ENCODE measurements around the gene SCAF4.
"Not testable (repeated sequence)": the region's sequence is repeated elsewhere in the genome, so short reads cannot be mapped to it uniquely, and the experiment has no call there.

The SCAF4 gene, protein sequence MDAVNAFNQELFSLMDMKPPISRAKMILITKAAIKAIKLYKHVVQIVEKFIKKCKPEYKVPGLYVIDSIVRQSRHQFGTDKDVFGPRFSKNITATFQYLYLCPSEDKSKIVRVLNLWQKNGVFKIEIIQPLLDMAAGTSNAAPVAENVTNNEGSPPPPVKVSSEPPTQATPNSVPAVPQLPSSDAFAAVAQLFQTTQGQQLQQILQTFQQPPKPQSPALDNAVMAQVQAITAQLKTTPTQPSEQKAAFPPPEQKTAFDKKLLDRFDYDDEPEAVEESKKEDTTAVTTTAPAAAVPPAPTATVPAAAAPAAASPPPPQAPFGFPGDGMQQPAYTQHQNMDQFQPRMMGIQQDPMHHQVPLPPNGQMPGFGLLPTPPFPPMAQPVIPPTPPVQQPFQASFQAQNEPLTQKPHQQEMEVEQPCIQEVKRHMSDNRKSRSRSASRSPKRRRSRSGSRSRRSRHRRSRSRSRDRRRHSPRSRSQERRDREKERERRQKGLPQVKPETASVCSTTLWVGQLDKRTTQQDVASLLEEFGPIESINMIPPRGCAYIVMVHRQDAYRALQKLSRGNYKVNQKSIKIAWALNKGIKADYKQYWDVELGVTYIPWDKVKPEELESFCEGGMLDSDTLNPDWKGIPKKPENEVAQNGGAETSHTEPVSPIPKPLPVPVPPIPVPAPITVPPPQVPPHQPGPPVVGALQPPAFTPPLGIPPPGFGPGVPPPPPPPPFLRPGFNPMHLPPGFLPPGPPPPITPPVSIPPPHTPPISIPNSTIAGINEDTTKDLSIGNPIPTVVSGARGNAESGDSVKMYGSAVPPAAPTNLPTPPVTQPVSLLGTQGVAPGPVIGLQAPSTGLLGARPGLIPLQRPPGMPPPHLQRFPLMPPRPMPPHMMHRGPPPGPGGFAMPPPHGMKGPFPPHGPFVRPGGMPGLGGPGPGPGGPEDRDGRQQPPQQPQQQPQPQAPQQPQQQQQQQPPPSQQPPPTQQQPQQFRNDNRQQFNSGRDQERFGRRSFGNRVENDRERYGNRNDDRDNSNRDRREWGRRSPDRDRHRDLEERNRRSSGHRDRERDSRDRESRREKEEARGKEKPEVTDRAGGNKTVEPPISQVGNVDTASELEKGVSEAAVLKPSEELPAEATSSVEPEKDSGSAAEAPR

DNA sequence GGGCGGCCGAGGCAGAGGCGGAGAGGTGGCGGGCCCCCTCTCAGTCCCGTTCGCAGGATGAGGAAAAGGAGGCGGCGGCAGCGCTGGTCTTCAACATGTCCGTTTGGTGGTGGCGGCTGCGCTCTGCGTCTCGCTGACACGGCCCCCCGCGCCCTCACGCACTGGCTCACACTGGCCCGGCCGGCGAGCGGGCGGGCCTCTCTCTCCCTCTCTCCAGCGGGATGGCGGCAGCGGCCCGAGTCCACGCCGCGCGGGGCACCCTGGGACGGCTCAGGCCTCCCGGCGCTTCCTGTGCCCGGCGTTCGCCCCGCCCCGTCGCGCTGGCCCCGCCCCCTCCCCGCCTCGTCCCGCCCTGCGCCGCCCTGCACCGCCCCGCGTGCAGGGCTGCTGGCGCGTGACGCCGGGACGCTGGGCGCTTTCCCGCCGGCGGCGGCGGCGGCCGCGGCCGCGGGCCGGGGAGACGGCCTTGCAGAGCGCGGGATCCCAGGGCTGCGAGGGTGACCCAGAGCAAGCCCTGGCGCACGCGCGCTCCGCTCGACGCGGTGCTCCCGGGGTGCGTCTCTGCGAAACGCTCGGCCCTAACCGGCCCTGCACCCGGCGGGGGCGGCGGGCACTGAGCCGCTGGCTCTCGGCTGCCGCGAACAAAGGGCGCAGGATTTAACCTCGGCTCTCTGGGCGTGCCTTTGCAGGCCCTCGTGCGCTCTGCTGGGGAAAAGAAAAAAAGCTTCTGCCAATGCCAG is at the start of gene SCAF4:
TSS of gene SCAF4 (minus strand) at position 262 of the 740 bp plus-strand sequence. CDS start 426 bp downstream, outside the sequence.
- DNase-seq (ENCODE audit: low read depth in 2 of 2) = peak; percentile 78 to 81

DNA sequence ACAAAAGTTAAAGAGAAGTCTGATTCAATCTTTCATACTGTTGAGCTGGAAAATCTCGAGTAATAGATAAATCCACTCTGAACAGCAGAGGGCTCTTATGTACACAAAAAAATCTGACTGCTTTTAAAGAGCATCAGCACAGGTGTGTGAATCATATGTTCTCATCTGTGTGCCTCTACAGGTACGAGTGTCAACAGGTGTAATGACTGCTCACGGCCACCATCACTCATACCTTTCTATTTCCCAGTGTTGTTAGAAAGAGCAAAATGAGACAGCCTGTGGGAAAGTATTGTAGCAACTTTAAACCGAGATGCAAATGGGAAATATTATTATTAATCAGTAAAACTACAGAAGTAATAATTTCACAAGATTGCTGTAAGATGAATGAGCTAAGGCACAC is 49.0 kb upstream of the SCAF4 start:
- DNase-seq (ENCODE audit: low read depth in 2 of 2) = no peak

DNA sequence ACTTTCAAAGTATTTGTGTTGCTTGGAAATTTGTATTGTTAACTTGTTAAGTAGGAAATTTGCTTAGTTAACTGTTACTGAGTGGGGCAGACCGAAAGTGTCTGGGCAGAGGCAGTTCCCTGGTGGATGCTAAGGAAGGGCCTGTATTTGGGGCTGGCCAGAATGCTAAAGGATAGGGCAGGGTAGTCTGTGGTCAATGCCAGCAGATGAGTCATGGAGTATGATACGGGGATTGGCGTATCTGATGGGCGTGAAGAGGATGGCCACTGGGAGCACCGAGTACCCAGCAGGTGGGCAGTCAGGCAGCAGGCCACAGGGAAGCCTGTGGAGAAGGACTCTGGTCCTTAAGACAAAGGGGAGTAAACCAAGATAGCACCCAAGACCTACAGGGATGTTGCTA is 46.6 kb upstream of the SCAF4 start:
- DNase-seq (ENCODE audit: low read depth in 2 of 2) = no peak

DNA sequence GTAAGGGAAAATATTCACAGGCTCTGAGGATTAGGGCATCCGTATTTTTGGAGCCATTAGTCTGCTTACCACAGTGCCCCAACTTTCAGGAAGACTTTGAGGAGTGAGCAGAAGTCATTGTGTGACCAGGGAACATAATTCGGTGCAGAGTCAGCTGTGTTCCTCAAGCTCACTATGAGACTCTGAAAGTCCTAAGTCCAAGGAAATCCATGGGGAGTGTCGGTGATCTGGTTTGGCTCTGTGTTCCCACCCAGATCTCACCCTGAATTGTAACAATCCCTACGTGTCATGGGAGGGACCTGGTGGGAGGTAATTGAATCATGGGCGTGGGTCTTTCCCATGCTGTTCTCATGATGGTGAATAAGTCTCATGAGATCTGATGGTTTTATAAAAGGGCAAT is 45.9 kb upstream of the SCAF4 start:
- no peak for DNase-seq (ENCODE audit: low read depth in 2 of 2)

DNA sequence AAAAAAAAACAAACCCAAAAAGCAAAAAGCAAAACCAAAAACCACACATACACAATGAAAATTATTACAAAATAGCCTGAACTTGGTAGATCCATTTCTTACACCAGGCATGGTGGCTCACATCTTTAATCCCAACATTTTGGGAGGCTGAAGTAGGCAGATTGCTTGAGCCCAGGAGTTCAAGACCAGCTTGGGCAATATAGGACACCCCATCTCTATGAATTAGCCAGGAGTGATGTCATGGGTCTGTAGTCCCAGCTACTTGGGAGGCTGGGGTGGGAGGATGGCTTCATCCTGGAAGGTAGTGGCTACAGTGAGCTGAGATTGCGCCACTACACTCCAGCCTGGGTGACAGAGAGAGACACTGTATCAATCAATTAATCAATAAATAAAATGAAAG is 42.1 kb upstream of the SCAF4 start:
- DNase-seq (ENCODE audit: low read depth in 2 of 2) = no peak

DNA sequence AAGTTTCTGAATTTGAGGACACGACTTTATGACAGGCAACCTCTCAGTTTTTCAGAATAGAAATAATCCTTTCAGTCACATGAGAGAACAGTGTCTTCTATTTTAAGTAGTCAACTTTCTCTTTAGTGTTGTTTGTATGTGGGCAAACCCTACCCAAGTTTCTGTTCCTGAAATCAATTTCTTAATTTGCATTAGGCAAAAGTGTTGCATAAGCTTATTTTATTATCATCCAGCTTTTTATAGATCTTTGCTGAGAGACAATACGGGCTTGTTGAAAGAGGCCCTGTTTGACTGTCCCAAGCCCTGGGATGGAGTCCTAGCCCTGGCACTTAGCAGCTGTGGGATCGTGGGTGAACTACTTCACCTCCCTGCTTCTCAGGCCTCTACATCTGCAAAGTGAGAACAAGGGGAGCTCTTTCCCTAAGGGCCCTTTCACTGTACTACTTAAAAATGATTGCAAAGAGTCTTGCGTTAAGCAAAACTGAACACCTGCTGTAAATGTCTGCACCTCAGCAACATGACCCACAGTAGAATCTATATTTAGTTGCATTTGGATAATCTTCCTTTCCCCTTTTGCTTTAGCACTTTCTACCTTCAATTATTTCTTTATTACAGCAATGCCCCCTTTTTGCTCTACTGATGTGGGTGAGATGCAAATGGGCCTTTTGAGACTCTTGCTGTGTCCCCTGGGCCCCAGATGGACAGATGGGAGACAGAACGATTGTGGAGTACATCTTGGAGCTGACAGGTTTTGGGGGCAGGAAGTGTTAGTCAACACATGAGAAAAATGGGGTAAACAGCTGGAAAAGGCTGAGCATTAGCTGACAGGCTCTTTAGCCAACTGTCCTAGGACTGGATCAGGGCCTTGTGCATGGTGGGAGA is 41.0 kb upstream of the SCAF4 start:
- no peak for DNase-seq (ENCODE audit: low read depth in 2 of 2)

DNA sequence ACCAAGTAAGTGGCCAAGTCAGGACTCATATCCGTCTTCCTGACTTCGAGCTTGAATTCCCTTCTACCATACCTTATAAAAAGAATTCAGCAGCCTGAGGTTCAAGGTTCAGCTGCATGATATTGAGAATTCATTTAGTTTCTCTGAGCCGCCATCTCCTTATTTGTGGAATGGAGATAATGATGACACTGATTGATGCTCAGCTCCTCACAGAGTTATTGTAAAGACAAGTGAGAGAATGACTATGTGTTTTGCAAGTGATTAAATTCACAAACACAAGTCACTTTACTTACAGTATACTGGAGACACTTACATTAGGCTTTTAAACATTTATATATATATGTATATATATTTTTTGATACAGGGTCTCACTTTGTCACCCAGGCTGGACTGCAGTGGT is 39.8 kb upstream of the SCAF4 start:
- DNase-seq (ENCODE audit: low read depth in 2 of 2) = no peak

DNA sequence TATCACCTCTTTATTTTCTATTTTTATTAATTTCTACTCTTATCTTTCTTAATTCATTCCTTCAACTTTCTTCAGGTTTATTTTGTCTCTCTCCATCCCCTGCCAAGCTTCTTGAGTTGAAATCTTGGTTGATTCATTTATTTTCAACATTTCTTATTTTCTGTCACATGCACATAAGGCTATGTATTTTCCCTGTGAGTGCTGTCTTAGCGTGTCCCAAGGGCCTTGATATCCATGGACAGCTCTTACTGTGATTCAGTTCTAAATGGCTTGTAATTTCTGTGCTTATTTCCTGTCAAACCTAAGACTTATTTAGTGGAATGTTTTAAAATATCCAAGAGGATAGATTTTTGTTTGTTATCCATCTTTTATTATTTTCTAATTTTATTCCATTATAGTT is 36.8 kb upstream of the SCAF4 start:
- no peak for DNase-seq (ENCODE audit: low read depth in 2 of 2)

DNA sequence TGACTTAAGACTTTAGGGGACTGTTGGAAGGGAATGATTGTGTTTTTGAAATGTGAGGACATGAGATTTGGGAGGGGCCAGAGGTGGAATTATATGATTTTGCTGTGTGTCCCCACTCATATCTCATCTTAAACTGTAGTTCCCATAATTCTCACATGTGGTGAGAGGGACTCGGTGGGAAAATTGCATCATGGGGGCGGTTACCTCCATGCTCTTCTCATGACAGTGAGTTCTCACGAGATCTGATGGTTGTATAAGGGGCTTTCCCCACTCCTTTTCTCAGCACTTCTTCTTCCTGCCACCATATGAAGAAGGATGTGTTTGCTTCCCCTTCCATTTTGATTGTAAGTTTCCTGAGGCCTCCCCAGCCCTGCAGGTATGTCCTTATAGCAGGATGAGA is 35.0 kb upstream of the SCAF4 start:
- DNase-seq (ENCODE audit: low read depth in 2 of 2) = no peak

DNA sequence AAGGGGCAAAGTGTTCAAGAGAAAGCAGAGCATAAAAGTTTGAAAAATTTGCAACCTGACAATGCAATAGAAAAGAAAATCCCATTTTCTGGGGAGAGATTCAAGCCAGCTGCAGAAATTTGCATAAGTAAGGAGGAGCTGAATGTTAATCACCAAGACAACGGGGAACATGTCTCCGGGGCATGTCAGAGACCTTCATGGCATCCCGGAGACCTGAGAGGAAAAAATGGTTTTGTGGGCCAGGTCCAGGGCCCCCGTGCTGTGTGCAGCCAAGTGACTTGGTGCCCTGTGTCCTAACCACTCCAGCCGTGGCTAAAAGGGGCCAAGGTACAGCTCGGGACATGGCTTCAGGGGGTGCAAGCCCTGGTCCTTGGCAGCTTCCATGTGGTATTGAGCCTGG is 33.9 kb upstream of the SCAF4 start:
- DNase-seq (ENCODE audit: low read depth in 2 of 2) = not testable (repeated sequence)

DNA sequence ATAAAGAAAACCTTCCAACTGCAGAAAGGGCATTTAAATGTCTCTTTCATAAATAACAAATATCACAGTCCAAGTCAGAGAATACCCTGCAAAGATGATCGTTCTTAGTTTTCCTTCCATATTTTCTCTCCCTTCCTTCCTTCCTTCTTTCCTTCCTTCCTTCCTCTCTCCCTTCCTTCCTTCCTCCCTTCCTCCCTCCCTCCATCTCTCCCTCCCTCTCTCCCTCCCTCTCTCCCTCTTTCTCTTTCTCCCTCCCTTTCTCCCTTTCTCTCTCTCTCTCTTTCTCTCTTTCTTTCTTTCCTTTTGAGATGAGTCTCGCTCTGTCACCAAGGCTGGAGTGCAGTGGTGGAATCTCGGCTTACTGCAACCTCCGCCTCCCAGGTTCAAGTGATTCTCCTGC is 29.0 kb upstream of the SCAF4 start:
- no peak for DNase-seq (ENCODE audit: low read depth in 2 of 2)

DNA sequence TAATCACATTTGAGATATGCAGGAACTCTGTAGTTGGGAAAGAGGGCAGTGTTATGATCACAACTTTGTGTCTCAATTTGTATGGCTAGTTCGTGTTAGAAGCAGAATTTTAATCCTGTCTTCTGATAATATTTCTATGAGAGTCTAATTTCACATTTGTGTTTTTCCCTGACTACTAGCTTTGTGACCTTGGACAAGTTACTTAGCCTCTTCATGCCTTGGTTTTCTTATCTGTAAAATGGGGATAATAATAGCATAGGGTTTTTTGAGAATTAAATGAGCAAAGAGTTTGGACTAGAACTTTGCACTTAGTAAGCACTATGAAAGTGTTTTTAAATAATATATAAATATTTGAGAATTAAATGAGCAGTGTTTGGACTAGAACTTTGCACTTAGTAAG is 24.9 kb upstream of the SCAF4 start:
- DNase-seq (ENCODE audit: low read depth in 2 of 2) = no peak

DNA sequence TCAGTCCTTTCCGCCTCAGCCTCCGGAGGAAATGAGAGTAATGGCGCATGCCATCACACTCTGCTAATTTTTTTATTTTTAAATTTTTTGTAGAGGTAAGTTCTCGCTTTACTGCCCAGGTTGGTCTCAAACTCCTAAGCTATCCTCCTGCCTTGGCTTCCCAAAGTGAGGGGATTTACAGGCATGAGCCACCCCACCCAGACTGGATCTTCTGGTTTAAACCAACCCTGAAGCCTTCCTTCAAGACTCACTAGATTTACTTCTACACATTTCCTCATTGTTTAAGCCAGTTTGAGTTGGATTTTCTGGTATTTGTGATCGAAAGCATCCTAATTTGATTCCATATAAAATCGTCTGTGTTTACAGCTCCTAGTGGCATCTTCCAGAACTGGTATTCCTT is 23.1 kb upstream of the SCAF4 start:
- no peak for DNase-seq (ENCODE audit: low read depth in 2 of 2)

DNA sequence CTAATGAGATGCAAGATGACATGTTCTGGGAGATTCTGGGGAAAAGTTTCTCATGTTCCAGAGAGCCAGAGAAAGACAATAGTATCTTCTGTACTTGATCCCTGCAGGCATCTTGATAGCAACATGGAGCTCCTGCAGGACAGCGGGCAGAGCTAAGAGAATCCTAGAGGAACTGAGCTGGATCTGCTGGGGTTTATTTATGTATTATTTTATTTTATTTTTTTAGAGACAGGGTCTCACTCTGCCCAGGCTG is 22.7 kb upstream of the SCAF4 start:
- DNase-seq (ENCODE audit: low read depth in 2 of 2) = no peak

DNA sequence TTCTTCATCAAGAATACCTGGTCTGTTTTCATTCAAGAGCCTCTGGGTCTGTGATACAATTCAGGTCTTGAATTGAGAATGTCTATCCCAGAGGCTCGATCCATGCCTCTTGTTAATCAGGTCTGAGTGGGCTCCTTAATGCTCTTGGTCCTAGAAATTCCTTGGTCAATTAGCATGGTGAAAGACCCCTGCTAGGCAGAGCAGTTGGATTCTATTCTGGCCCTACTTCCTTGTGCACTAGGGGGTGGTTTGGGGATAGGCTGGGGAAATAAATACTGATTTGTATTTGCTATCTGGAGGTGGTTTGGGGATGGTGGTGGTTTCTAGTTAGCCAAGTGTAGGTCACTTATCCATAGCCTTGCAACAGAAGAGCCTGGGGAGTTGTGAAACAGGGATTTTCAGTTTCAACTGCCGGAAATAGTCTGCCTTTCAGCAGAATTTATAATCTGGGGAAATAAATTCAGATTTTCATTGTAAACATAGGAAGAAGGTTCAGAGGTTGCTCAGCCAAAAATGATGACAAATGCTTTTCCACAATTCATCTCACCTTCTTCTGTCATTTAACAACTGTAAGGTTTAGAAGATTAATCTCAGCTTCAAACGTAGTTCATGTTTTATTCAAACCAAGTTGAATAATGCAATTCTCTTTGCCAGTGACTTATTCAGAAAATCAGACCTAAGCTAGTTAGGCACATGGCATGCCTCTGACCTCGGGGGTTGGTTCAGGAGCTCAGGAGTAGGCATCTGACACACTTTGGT is 22.2 kb upstream of the SCAF4 start:
- DNase-seq (ENCODE audit: low read depth in 2 of 2) = no peak

DNA sequence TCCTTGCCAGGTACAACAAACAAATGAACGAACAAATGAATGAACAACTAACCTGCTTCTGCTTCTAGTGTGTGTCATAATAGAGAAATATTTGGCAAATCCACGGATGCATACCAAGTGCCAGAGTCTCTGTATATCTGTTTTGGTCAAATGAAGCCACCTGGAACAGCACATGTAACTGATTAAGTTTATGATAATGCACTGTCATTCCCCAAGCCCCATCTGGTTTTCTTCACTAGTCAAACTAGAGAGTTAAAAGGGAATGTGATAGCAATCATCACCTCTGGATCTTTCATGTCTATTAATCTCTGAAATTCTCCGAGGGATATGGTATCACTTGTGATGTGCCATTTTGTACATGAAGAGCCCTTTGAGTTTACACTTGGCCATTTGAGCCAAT is 21.0 kb upstream of the SCAF4 start:
- DNase-seq (ENCODE audit: low read depth in 2 of 2) = no peak

DNA sequence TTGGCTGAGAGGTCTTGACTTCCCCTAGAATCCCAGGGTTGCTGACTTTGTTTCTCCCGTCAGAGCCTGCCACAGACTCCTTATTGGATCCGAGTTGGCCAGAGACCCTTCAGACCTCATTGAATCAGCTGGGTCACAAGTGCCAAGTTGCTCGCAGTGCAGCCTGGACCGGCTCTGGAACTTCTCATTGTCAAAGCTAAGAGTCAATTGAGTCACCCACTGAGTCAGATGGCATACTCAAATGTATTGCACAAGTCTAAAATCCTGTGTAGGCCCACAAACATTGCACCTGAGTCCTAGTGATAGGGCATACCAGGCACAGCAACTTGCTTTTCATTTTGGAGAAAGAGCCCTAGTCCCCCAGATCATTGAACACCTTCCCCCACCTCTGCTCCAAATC is 20.4 kb upstream of the SCAF4 start:
- no peak for DNase-seq (ENCODE audit: low read depth in 2 of 2)

DNA sequence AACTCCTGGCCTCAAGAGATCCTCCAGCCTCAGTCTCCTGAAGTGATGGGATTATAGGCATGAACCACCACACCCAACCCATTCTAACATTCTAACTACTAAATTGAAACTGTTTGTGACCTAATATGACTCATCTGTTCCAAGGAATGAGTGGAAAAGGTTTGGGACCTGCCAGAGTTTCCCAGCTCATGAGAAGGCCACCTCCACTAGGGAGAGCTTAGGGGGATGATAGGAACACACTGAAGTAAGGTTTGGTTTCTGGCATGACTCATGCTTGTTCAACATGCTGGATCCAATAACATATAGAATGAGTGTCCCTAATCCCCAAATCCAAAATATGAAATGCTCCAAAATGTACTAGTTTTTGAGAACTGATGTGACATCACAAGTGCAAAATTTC is 18.9 kb upstream of the SCAF4 start:
- no peak for DNase-seq (ENCODE audit: low read depth in 2 of 2)

DNA sequence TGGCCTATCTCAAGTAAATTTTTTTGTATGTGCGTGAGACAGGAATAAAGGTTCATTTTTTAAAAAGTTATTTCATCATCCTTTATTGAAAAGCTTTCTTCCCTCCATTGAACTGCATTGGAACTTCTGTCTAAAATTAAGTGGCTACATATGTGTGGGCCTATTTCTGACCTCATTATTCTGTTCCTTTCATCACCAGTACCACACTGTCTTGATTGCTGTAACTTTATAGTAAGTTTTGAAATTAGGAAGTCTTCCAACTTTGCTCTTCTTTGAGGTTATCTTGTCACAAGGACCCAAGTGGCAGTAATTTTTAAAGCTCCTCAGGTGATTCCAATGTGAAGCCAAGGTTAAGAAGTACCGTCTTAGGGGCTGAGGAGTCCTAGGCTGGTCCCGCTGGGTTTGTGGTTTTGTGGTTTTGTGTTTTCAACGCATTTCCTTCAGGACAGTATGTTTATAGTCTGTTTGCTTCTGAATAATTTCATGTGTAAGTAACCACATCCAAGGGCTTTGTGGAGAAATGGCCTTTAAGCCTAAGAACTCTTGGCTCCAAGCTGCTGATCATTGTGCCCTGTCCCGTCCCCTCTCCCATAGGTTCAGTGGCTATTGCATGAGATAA is 12.4 kb upstream of the SCAF4 start:
- DNase-seq (ENCODE audit: low read depth in 2 of 2) = no peak

DNA sequence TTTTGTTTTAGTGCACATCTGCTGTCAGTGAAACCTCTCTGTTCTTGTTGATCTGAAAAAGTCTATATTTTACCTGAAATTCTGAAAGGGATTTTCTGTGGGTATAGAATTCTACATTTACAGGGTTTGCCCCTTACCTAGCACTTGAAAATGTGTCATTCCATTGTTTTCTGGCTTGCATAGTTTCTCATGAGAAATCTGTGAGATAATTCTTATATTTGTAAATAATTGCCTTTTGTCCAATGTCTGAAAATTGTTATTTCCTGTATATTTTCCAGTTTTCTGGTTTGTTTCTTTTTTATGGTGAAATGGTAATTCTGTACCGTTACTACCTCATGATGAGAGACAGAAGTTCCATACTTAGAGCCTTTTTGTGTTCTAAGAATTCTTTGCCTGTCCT is 11.8 kb upstream of the SCAF4 start:
- no peak for DNase-seq (ENCODE audit: low read depth in 2 of 2)
